ENCODE measurements around the gene SLCO3A1.

Gene SLCO3A1

GRCh38 chr15:91966194-91966552 lies 112.7 kb downstream of the SLCO3A1 start:
- peak in 3 of 14 donors; percentile 31 to 66 (median 53) for DNase-seq

DNA sequence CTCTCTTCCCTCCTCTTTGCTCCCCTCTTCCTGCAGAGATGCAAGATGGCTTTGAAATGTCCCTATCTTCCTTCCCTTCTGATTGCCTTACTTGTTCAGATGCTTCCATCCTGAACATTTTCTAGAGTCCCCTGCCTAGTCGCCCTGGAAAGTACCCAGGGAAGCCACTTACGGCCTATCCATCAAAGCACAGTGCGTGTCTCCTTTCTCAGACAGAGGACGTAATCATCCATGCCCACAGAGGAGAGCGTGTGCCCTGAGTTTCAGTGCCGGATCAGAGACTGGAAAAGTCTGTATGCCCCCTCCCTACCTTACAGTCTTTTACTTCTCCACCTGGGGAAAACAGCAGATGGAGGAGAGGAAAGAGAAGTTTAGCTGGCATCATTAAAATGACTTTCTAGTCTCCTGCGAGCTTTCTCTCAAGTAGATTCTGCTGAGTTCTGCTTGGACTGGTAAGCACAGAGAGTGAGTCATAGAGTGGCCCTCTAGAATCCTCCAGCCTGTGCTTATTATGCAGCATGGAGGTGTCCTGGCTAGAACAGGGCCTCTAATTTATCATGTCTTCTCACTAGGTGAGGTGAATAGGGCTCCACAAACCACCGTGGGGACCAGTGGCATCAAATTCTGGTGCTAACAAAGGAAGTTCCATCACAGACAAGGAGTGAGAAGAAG lies 114.6 kb downstream of the SLCO3A1 start:
- no peak for DNase-seq

DNA sequence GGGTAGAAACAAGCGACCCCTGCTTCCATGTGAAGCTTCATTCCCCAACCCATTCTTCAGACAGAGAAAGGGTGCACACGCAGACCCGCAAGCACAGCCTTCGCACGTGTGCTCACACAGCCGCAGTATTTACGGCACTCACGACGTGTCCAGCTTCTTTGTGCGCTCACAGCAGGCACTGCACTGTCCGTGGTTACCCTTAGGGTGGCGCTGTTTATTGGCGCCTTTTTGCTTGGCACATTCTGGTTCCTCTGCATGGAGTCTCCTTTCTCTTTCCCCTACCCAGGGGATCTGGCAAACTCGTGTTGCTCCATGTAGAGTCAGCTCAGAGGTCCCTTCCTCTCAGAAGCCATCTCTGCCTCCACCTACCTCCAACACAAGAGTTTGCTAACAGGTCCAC lies 115.1 kb downstream of the SLCO3A1 start:
- DNase-seq: no peak

GRCh38 chr15:91970142-91970541 lies 116.6 kb downstream of the SLCO3A1 start:
- peak in 8 of 14 donors; percentile 8 to 52 (median 36) for DNase-seq

GRCh38 chr15:91973481-91973880 lies 120.0 kb downstream of the SLCO3A1 start:
- no peak for DNase-seq

- DNase-seq: no peak
Measured at GRCh38 chr15:91974321-91974720, 120.8 kb downstream of the SLCO3A1 start.

DNA sequence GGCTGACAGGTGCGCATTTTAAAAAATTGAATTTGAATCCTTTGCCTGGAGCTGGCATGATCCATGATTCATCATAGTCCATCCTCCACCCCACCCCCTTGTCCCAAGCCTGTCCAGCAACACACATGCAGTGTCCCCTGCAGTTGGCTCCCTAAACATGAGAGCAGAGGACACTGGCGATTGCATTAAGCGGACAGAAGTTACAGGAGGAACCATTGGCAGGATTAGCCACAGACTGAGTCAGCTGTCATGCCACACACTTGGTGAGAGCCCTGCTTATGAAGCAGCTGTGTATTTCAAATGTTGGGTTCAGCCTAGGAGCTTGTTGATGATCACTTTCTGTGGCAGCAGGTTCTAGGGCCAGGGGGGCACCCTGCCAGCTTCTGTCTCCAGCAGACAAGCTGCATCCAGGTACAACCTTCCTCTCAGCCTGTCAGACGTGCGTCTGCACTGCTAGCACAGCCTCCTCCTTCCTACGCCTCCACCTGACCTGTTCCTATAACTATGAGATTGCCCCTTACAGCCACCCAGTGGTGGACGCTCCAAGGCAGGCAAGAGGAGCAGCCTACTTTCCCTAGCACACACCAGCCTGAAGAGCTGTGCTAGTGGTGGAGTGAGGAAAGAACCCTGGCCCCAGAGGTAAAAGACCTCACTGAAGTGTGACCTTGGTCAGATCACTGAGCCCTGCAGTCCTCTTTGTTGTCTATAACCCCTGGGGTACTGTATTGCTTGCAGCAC lies 121.9 kb downstream of the SLCO3A1 start:
- DNase-seq: no peak

DNA sequence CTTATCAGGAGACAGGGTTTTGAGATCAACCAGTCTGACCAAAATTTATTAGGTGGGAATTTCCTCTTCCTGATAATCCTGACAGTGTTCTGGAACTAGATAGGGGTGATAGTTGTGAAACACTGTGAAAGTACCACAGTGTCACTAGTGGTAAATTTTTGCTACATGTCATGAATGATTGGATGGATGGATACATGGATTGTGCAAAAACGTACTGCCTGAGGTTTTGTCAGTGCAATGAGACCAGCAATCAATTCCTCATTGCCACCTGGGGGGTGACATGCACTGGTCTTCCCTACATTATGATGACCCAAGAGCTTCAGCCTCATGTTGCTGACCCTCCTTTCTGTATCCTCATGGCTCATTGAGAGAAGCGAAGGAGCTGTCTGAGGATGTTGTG lies 123.5 kb downstream of the SLCO3A1 start:
- no peak for DNase-seq

- DNase-seq: no peak
Measured at GRCh38 chr15:91980502-91981267, 127.2 kb downstream of the SLCO3A1 start.

GRCh38 chr15:91981821-91982800 lies 128.6 kb downstream of the SLCO3A1 start:
- no peak for DNase-seq

- no peak for DNase-seq
Measured at GRCh38 chr15:91983729-91984340, 130.3 kb downstream of the SLCO3A1 start.

DNA sequence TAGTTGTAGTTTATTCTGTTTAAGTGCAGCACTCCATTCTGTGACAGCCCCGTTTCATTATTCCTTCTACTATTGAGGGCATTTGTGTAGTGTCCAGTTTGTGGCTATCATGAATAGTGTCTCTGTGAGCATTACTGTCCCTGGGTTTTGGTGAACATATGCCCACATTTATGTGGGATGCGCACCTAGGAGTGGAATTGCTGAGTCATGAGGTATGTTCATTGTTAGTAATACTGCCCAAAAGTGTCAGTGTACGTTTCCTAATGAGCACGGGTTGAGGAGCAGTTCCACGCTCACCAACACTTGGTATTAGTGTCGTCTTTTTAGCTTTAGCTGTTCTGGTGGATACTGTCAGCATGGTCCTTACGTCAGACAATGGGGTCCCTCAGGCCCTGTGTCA lies 131.8 kb downstream of the SLCO3A1 start:
- no peak for DNase-seq

- DNase-seq: no peak
Measured at GRCh38 chr15:91988071-91988470, 134.6 kb downstream of the SLCO3A1 start.

- no peak for DNase-seq
Measured at GRCh38 chr15:91988655-91989054, 135.1 kb downstream of the SLCO3A1 start.

DNA sequence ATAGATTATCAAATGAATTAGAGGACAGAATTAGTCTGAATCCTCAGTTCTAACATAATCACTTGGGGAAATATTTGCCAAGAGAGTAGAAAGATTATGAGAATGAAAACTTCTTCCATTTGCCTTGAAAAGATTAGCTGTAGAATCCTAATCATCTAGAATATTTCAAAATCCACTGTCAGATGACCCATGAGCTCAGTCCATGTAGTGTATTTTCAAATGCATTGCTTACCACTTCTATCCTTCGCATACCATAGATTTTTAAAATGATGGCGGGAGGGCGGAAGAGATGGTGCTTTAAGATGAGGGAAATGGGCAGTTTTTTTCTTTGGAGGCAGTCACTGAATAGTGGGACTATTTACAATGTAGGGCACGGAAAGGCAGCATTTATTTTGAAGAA lies 136.3 kb downstream of the SLCO3A1 start:
- DNase-seq: no peak

DNA sequence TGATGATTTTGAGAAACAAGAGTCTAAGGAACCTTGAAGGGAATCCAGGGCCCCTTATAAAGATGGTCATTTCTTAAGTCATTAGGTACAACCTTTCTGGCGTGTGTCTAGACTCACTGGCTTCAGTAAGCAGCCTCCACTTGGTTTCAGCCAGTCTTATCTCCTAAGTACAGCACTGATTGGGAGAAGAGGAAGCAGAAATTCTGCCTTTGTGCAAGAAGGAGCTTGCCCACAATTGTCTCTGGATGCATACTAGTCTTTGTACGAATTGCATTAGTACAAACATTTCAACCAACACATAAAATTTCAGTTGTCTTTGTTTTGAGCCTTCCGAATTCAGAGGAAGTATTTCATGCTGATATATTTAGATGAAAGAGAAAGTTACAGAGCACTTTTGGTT lies 139.4 kb downstream of the SLCO3A1 start:
- DNase-seq: no peak

- no peak for DNase-seq
Measured at GRCh38 chr15:91995146-91995545, 141.6 kb downstream of the SLCO3A1 start.

- no peak for DNase-seq
Measured at GRCh38 chr15:91997163-91997562, 143.7 kb downstream of the SLCO3A1 start.

- DNase-seq: no peak
Measured at GRCh38 chr15:92000709-92001108, 147.2 kb downstream of the SLCO3A1 start.

DNA sequence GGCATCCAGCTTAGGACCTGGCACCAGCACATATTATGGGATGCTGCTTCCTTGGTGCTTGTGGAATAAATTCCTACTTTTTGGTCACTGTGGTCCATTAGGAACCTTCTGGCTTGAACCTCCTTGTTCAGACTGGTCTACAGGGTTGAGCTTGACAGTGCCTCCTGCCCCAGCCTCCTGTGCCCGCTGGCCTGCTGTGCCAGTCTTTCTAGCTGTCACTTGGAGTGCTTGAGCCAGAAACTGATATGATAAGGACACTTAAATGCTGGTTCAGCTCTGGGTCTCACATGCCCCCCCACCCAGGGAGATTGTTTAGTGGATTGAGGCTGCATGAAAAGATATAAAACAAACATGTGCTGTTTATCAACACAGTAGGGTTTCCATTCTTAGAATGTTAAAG lies 147.8 kb downstream of the SLCO3A1 start:
- DNase-seq: no peak

- no peak for DNase-seq
Measured at GRCh38 chr15:92002666-92003065, 149.2 kb downstream of the SLCO3A1 start.
